ENCODE data around the gene MLLT3.

MLLT3 gene

DNA sequence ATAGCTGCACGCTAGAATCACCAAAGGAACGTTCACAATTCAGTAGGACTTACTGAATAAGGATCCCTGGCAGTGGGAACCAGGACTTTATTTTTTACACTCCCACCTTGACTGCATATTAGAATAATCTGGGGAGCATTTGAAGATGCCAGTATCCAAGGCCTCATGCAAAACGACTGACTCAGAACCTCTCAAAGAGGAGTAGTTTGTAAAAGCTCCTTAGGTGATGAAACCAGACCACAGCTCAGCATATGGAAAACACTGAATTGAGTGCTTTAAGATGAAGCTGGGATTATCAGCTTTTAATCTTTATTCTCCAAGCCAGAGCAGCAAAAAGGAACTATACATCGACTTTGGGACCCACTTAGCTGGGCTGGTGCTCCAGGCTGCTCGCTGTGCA is 288.3 kb downstream of the MLLT3 start:
- no peak for DNase-seq (ENCODE audit: low read depth)

- no peak for DNase-seq (ENCODE audit: low read depth)
Measured at GRCh38 chr9:20331095-20331685, 291.1 kb downstream of the MLLT3 start.

GRCh38 chr9:20330688-20331087 is 291.6 kb downstream of the MLLT3 start:
- no peak for DNase-seq (ENCODE audit: low read depth)

- DNase-seq (ENCODE audit: low read depth), result no peak
Measured at GRCh38 chr9:20326516-20326915, 295.8 kb downstream of the MLLT3 start.

- DNase-seq (ENCODE audit: low read depth), result no peak
Measured at GRCh38 chr9:20325008-20325407, 297.3 kb downstream of the MLLT3 start.

DNA sequence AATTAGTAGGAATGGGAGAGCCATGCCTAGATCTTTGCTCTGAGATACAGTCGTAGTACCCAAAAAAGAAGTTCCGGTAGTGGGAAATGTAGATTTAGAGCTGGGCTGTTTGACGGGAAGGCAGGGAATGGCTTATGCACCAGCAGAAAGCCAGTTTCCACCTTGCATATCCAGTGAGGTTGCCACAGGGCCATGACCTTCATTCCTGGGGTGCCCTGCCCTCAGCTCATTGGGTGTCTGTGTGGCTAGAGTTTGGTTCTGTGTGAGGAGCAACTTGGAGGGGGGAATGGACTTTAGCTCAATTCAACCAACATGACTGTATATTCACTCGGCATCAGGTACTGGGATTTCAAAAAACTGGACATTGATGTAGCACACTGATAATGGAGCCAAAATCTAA is 300.1 kb downstream of the MLLT3 start:
- DNase-seq (ENCODE audit: low read depth), result no peak

- DNase-seq (ENCODE audit: low read depth), result no peak
Measured at GRCh38 chr9:20321423-20322082, 300.7 kb downstream of the MLLT3 start.

DNA sequence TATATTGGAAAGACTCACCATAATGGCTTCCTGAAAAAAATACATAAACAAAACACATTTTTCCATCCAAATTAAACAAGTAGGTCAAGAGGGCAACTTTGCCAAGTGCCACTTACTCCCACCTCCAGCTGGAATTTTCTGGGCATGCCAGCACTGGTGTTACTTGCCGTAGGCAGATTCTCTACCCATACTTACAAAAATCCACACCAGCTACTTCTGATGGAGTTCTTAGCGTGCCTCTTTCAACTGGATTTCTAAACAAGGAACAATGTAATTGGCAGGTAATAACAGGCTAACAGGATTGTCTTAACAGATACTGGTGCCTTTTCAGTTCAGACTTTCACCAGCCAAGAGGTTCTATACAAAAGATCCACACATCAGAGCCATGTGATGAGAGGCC is 301.4 kb downstream of the MLLT3 start:
- no peak for DNase-seq (ENCODE audit: low read depth)

- DNase-seq (ENCODE audit: low read depth), result no peak
Measured at GRCh38 chr9:20319641-20320337, 302.5 kb downstream of the MLLT3 start.

DNA sequence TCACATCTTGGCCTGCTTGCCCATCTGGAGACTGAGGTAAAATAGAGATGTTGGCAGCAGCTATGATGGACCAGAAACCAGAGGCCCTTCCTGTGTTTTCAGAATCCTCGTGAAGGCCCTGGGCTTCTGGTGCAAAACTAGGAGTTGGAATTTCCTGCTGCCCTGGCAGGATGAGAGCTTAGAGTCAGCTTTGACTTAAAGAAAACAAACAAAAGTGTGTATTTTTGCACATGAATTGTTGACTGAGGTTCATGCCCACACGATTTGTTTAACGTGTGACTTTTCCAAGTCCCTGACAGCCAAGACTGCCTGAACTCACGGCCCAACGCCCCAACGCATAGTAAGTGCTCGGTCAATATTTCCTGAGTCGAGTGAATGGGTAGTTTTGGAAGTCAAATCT is 303.1 kb downstream of the MLLT3 start:
- DNase-seq (ENCODE audit: low read depth), result no peak

- DNase-seq (ENCODE audit: low read depth), result no peak
Measured at GRCh38 chr9:20317701-20318100, 304.6 kb downstream of the MLLT3 start.

DNA sequence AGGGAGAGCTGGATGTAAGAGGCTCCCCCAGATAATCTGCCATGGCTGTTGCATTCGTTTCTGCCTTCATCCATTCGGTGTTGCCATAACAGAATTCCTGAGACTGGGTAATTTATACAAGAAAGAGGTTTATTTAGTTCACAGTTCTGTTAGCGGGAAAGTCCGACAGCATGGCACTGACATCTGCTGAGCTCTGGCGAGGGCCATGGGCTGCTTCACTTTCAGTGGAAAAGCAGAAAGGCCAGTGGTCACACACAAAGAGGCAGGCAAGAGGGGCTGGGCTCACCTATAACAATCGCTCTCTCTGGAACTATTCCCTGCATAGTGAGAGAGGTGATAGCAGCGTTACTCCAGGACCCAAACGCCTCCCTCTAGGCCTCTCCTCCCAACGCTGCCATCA is 305.9 kb downstream of the MLLT3 start:
- no peak for DNase-seq (ENCODE audit: low read depth)

- DNase-seq (ENCODE audit: low read depth), result no peak
Measured at GRCh38 chr9:20315677-20316076, 306.6 kb downstream of the MLLT3 start.

- no peak for DNase-seq (ENCODE audit: low read depth)
Measured at GRCh38 chr9:20314981-20315380, 307.3 kb downstream of the MLLT3 start.

- DNase-seq (ENCODE audit: low read depth), result no peak
Measured at GRCh38 chr9:20313415-20313814, 308.9 kb downstream of the MLLT3 start.

DNA sequence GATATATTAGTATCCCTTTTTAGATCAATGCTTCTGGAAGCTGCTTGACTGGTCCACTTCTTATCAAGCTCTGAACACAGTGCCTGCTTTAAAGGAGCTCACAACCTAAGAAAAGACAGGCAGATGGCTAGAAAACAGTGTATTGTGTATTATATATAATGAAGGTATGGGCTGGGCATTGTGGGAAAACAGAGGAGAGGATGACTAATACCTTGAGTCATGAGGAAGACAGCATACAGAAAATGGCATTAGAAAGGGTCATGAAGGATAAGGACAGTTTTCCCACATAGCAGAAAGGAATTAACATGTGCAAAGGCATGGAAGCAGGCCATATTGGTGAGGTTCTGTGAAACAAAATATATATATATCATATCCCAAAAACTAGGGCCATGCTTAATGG is 309.6 kb downstream of the MLLT3 start:
- no peak for DNase-seq (ENCODE audit: low read depth)

DNA sequence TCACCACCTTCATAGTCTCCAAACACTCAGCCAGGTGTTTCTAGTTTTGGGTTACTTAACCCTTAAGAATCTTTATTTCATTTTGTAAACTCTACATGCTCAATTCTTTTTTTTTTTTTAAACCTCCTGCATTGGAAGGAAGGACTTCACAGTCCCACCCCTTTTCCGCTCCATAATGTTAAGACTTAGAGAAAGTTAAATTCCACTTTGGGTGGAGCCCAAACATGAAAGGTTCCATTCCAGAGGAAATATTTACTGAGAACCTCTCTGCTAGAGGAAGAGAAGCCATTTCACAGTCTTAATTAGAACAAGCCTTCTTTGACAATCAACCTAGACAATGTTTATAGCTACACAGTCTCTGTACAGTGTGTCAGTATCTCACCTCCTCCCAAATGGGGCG is 312.3 kb downstream of the MLLT3 start:
- DNase-seq (ENCODE audit: low read depth), result no peak

DNA sequence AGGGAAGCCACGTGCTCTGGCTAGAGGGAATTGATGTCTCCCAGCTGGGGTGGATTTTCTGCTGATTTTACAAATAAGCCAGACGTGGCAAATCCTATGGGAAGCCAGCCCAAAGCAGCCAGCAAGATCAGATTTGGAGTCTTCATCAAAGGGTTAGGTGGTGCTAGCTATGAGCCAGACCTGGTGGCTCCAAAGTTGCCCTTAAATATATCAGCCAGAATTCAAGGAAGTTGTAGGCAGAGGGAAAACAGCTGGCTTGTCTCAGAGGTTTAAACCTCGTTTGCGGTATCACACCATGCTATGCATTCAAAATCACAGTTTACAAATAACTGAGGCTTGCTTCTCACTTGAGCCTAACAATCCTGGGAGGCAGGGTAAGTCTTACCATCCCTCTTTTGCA is 313.2 kb downstream of the MLLT3 start:
- DNase-seq (ENCODE audit: low read depth), result no peak

GRCh38 chr9:20307621-20308020 is 314.7 kb downstream of the MLLT3 start:
- DNase-seq (ENCODE audit: low read depth), result no peak

GRCh38 chr9:20305452-20305851 is 316.8 kb downstream of the MLLT3 start:
- no peak for DNase-seq (ENCODE audit: low read depth)

- no peak for DNase-seq (ENCODE audit: low read depth)
Measured at GRCh38 chr9:20303996-20304395, 318.3 kb downstream of the MLLT3 start.

GRCh38 chr9:20303066-20303465 is 319.2 kb downstream of the MLLT3 start:
- no peak for DNase-seq (ENCODE audit: low read depth)

GRCh38 chr9:20302197-20302596 is 320.1 kb downstream of the MLLT3 start:
- DNase-seq (ENCODE audit: low read depth), result no peak

All from stimulated activated CD8-positive, alpha-beta memory T cell treated with anti-CD3 and anti-CD28 coated beads, Interleukin-12 subunit alpha, Interleukin-12 subunit beta, amount 100 ng/mL, for 4 hours (primary cell).